Body of pancreas (tissue), 4 donors: ENCODE measurements around the gene MPST.

Source experiments
- POLR2A ChIP-seq, 3 donors: fragments of 450-650 bp; IDR thresholded peaks; one replicate each; pipeline ENCODE4 v1.6.1; 2016; ENCODE audit warnings: antibody characterized with exemption in 3 of 3, mild to moderate bottlenecking in 2 of 3
- TF ChIP-seq, protein P1 (sequence below), 7 experiments: fragments of 450-650 bp in 4 of 7; fragments of 200-600 bp in 3 of 7; sonication (generic) in 3 of 7; IDR thresholded peaks; one replicate each; pipeline ENCODE4 v1.5.1; 2016 to 2019; ENCODE audit warnings: antibody characterized with exemption in 7 of 7

DNA sequence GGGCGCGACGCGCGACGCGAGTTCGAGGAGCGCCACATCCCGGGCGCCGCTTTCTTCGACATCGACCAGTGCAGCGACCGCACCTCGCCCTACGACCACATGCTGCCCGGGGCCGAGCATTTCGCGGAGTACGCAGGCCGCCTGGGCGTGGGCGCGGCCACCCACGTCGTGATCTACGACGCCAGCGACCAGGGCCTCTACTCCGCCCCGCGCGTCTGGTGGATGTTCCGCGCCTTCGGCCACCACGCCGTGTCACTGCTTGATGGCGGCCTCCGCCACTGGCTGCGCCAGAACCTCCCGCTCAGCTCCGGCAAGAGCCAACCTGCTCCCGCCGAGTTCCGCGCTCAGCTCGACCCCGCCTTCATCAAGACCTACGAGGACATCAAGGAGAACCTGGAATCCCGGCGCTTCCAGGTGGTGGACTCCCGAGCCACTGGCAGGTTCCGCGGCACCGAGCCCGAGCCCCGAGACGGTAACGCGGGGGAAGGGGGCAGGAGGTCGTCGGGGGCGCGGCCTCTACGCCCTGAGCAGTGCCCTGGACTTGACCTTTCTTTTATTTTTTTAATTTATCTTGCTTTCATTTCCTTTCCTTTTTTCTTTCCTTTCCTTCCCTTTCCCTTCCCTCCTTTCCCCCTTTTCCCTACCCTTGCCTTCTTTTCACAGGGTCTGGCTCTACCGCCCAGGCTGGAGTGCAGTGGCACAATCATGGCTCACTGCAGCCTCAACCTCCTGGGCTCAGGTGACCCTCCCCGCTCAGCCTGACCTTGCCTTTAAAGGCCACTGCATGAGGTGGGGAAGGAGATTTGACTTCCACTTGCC, 5.0 kb downstream of the MPST start:
- TF ChIP-seq, protein P1, sequence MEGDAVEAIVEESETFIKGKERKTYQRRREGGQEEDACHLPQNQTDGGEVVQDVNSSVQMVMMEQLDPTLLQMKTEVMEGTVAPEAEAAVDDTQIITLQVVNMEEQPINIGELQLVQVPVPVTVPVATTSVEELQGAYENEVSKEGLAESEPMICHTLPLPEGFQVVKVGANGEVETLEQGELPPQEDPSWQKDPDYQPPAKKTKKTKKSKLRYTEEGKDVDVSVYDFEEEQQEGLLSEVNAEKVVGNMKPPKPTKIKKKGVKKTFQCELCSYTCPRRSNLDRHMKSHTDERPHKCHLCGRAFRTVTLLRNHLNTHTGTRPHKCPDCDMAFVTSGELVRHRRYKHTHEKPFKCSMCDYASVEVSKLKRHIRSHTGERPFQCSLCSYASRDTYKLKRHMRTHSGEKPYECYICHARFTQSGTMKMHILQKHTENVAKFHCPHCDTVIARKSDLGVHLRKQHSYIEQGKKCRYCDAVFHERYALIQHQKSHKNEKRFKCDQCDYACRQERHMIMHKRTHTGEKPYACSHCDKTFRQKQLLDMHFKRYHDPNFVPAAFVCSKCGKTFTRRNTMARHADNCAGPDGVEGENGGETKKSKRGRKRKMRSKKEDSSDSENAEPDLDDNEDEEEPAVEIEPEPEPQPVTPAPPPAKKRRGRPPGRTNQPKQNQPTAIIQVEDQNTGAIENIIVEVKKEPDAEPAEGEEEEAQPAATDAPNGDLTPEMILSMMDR (IDR thresholded peaks at IDR 0.05), result no peak
- TF ChIP-seq POLR2A (IDR thresholded peaks at IDR 0.05), result no peak
